Testis (tissue), 3 donors: ENCODE data around the gene HOXB1. TPM values are rescaled to one million over a fixed set of nuclear protein-coding genes. Genes with fewer than 3 reads are reported as not detected.

ENCODE experiments used
- DNase-seq: peaks from one replicate; pipeline ENCODE4 v3.0.0-alpha.2; 2019
- H3K27ac ChIP-seq, 2 donors: fragments of 200-600 bp; sonication (generic); one replicate each; pipeline ENCODE4 v1.5.1; 2019
- H3K27me3 ChIP-seq: fragments of 200-600 bp; sonication (generic); one replicate; pipeline ENCODE4 v1.5.1; 2019
- H3K36me3 ChIP-seq: fragments of 200-600 bp; sonication (generic); one replicate; pipeline ENCODE4 v1.5.1; 2017; ENCODE audit warnings: low read depth; ENCODE audit errors: missing control alignments
- H3K4me1 ChIP-seq: fragments of 200-600 bp; sonication (generic); one replicate; pipeline ENCODE4 v1.5.1; 2019
- H3K4me3 ChIP-seq, 2 donors: fragments of 200-600 bp; sonication (generic); one replicate each; pipeline ENCODE4 v1.5.1; 2017 to 2019
- H3K9me3 ChIP-seq: fragments of 200-600 bp; sonication (generic); one replicate; pipeline ENCODE4 v1.5.1; 2017
- POLR2A ChIP-seq: fragments of 450-650 bp; IDR thresholded peaks from one replicate; pipeline ENCODE4 v1.6.1; 2017; ENCODE audit warnings: antibody characterized with exemption, mild to moderate bottlenecking, moderate library complexity
- WGBS, 2 donors: methylation state at CpG; one replicate each; pipeline ENCODE4 v1.1.5; 2018; 5-methylcytosine and 5-hydroxymethylcytosine counted together
- intact Hi-C: fragments of 100-400 bp; cut with DNase I; formaldehyde crosslinking; loops from one replicate; pipeline ENCODE4 v1.15.1; 2023; ENCODE audit warnings: low total_unique reads
- polyA plus RNA-seq: library from polyadenylated mRNA; stranded (reverse); fragments of 350-450 nt; fragmentation: Illumina TruSeq; extraction: RNeasy Lipid Tissue Mini Kit (QIAGEN cat#74804); gene quantifications from one replicate; pipeline ENCODE4 v1.2.3, GENCODE V29; 2014; ENCODE audit warnings: low read depth, low replicate concordance; ENCODE audit not compliant: insufficient read depth
- total RNA-seq, 2 donors: library from RNA; depleted of rRNA; stranded (reverse); fragments of >200 nt; gene quantifications; one replicate each; pipeline ENCODE4 v1.2.3, GENCODE V29; 2016
- TF ChIP-seq, protein P1 (sequence below), 3 experiments: fragments of 450-650 bp in 2 of 3; fragments of 200-600 bp in 1 of 3; sonication (generic) in 1 of 3; IDR thresholded peaks; one replicate each; pipeline ENCODE4 v1.5.1; 2016 to 2019; ENCODE audit warnings: antibody characterized with exemption in 3 of 3, mild to moderate bottlenecking in 2 of 3, moderate library complexity in 1 of 3

Gene HOXB1
- total and polyA plus RNA-seq, 3 donors from 2014 or later: 1.1 TPM; not detected in 2

GRCh38 chr17:48519427-48519826 is 11.4 kb downstream of the HOXB1 start:
- no peak for TF ChIP-seq POLR2A
- TF ChIP-seq, protein P1, sequence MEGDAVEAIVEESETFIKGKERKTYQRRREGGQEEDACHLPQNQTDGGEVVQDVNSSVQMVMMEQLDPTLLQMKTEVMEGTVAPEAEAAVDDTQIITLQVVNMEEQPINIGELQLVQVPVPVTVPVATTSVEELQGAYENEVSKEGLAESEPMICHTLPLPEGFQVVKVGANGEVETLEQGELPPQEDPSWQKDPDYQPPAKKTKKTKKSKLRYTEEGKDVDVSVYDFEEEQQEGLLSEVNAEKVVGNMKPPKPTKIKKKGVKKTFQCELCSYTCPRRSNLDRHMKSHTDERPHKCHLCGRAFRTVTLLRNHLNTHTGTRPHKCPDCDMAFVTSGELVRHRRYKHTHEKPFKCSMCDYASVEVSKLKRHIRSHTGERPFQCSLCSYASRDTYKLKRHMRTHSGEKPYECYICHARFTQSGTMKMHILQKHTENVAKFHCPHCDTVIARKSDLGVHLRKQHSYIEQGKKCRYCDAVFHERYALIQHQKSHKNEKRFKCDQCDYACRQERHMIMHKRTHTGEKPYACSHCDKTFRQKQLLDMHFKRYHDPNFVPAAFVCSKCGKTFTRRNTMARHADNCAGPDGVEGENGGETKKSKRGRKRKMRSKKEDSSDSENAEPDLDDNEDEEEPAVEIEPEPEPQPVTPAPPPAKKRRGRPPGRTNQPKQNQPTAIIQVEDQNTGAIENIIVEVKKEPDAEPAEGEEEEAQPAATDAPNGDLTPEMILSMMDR (IDR thresholded peaks at IDR 0.05): no peak
- WGBS, 2 donors: 87 to 89% methylated on average over 5 of the region's 5 CpGs

DNA sequence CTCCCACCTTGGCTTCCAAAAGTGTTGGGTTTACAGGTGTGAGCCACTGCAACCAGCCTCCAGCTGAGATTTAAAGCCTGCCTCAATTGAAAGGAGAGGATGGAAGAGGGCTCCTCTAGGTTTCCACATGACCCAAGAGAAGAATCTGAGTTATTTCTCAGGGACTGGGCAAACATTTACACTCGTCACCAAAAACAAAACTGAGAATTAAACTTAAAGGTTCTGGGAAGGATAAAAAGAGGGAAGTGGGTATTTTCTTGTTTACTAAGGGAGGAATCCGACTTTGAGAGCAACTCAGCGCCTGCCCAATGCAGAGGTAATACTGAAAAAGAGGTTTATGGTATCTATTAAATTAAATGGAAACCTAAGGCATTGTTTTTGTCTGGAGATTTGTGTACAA is 13.3 kb downstream of the HOXB1 start:
- WGBS, 2 donors: 44 to 47% methylated on average over 3 of the region's 3 CpGs
- Histone ChIP-seq H3K4me3 (no peak overlapping the region), H3K4me1 (no peaks in the 10 kb centered on the region), H3K27ac (no peak overlapping the region), H3K27me3 (no peaks in the 10 kb centered on the region), H3K36me3 (no peaks in the 10 kb centered on the region), H3K9me3 (no peaks in the 10 kb centered on the region)
- intact Hi-C loops: no loop called here
- TF ChIP-seq, protein P1 (IDR thresholded peaks at IDR 0.05): no peak
- TF ChIP-seq POLR2A: no peak
- DNase-seq: no peak

More at GRCh38 chr17:48519427-48519826, 11.4 kb downstream of the HOXB1 start:
- Histone ChIP-seq H3K36me3 (no peaks in the 10 kb centered on the region), H3K27me3 (no peaks in the 10 kb centered on the region), H3K4me1 (no peaks in the 10 kb centered on the region), H3K4me3 (no peak overlapping the region), H3K9me3 (no peaks in the 10 kb centered on the region), H3K27ac (no peak overlapping the region)
- intact Hi-C loops: no loop called here
- DNase-seq: no peak

- Histone ChIP-seq H3K4me1 (no peaks in the 10 kb centered on the region), H3K4me3 (no peak overlapping the region), H3K27me3 (no peaks in the 10 kb centered on the region), H3K27ac (no peak overlapping the region), H3K9me3 (no peaks in the 10 kb centered on the region), H3K36me3 (no peaks in the 10 kb centered on the region)
- WGBS, 2 donors: 57 to 59% methylated on average over 3 of the region's 3 CpGs
- no peak for TF ChIP-seq POLR2A
- TF ChIP-seq, protein P1 (IDR thresholded peaks at IDR 0.05): no peak
- intact Hi-C loops: no loop called here
- no peak for DNase-seq
Observed at GRCh38 chr17:48515925-48516900, 14.6 kb downstream of the HOXB1 start.

DNA sequence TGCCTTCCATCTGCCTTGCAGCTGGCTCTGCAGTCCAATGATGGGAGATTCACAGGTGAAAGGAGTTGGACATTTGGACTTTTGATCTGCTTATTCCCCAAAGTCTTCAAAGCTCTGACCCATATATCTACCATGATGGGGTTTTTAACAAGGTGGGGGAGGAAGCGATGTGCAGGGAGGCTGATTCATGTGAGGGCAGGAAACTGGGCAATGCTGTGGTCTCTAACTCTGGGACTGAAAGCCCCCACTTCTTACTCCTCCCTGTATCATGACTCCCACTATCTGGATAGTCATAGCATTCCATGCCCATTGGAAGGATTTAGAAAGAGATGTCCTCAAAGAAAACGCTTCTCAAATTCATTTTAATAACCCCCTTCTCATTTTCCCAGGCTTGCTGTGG is 16.3 kb downstream of the HOXB1 start:
- no peaks in the 10 kb centered on the region for H3K27me3 ChIP-seq
- H3K4me3 ChIP-seq: no peak overlapping the region
- WGBS, 2 donors: 38 to 47% methylated on average over 2 of the region's 2 CpGs
- TF ChIP-seq, protein P1 (IDR thresholded peaks at IDR 0.05): no peak
- TF ChIP-seq POLR2A: no peak
- no peaks in the 10 kb centered on the region for H3K9me3 ChIP-seq
- DNase-seq: no peak
- H3K36me3 ChIP-seq: no peaks in the 10 kb centered on the region
- no peaks in the 10 kb centered on the region for H3K4me1 ChIP-seq
- intact Hi-C loops: no loop called here
- H3K27ac ChIP-seq: no peak overlapping the region
